ENCODE results near the gene ASCL5. TPM values are rescaled to one million over a fixed set of nuclear protein-coding genes. Genes with fewer than 3 reads are reported as not detected.

The ASCL5 gene
- total and polyA plus RNA-seq, 8 donors: 0.16 to 1.6 (median 1.2) TPM

GRCh38 chr1:201096977-201097856 lies 29.8 kb downstream of the ASCL5 start:
- 79 to 84% methylated on average over 17 of the region's 17 CpGs for WGBS, 2 donors
- FAIRE-seq (no peak), DNase-seq (no peak), ATAC-seq (no peak)
- no peak for TF ChIP-seq CTCF (IDR thresholded peaks at IDR 0.05)
- no peaks in the 10 kb centered on the region for H3K27me3 ChIP-seq
- no peaks in the 10 kb centered on the region for H3K36me3 ChIP-seq
- H3K27ac ChIP-seq: no peak overlapping the region
- no peaks in the 10 kb centered on the region for H3K4me1 ChIP-seq
- intact Hi-C loops (cut with DNase I): no loop called here
- no peaks in the 10 kb centered on the region for H3K9me3 ChIP-seq
- H3K4me3 ChIP-seq: no peak overlapping the region

DNA sequence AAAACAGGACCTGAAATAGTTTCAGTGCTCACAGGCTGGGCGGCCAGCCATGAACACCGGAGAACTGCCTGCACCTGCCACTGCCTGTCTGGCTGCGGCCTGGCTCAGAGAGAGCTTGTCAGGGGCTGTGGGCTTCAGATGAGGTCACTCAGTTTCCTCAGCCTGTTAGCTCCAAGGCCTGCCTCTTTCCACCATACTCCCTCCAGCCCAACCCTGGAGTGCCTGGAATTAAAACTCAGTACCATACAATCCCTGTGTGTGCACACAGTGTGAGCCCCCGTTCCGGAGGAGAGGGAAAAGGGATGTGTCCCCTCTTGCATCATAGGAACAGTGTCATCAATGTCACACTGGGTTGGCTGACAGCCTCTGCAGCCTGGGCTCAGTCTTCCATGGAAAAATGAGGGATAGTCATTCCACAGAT lies 30.9 kb downstream of the ASCL5 start:
- FAIRE-seq (no peak), DNase-seq (peak in 1 of 6 donors; percentile 40), ATAC-seq (no peak)
- H3K4me3 ChIP-seq: no peak overlapping the region
- TF ChIP-seq CTCF (IDR thresholded peaks at IDR 0.05): no peak
- 76 to 78% methylated on average over 5 of the region's 5 CpGs for WGBS, 2 donors
- intact Hi-C loops (cut with DNase I): no loop called here
- H3K27ac ChIP-seq: no peak overlapping the region
- no peaks in the 10 kb centered on the region for H3K36me3 ChIP-seq
- H3K27me3 ChIP-seq: no peaks in the 10 kb centered on the region
- no peaks in the 10 kb centered on the region for H3K4me1 ChIP-seq
- no peaks in the 10 kb centered on the region for H3K9me3 ChIP-seq

GRCh38 chr1:201095581-201095980 lies 31.4 kb downstream of the ASCL5 start:
- no peak for TF ChIP-seq CTCF (IDR thresholded peaks at IDR 0.05)
- ATAC-seq: no peak
- Histone ChIP-seq H3K27ac (no peak overlapping the region), H3K27me3 (no peaks in the 10 kb centered on the region), H3K9me3 (no peaks in the 10 kb centered on the region), H3K4me3 (no peak overlapping the region), H3K4me1 (no peaks in the 10 kb centered on the region), H3K36me3 (no peaks in the 10 kb centered on the region)
- no peak for FAIRE-seq
- peak in 1 of 6 donors; percentile 22 for DNase-seq
- 82 to 83% methylated on average over 2 of the region's 2 CpGs for WGBS, 2 donors
- intact Hi-C loops (cut with DNase I): no loop called here

- H3K27me3 ChIP-seq: no peaks in the 10 kb centered on the region
- FAIRE-seq (no peak), DNase-seq (peak in 1 of 6 donors; percentile 29), ATAC-seq (no peak)
- no peaks in the 10 kb centered on the region for H3K36me3 ChIP-seq
- 61 to 63% methylated on average over 4 of the region's 4 CpGs for WGBS, 2 donors
- TF ChIP-seq CTCF (IDR thresholded peaks at IDR 0.05): no peak
- intact Hi-C loops (cut with DNase I): no loop called here
- H3K4me3 ChIP-seq: no peak overlapping the region
- H3K4me1 ChIP-seq: no peaks in the 10 kb centered on the region
- no peaks in the 10 kb centered on the region for H3K9me3 ChIP-seq
- H3K27ac ChIP-seq: no peak overlapping the region
Measured at GRCh38 chr1:201094832-201095231, 32.2 kb downstream of the ASCL5 start.

GRCh38 chr1:201093962-201094361 lies 33.0 kb downstream of the ASCL5 start:
- H3K4me3 ChIP-seq: no peak overlapping the region
- DNase-seq (peak in 1 of 6 donors; percentile 14), FAIRE-seq (no peak), ATAC-seq (no peak)
- intact Hi-C loops (cut with DNase I): no loop called here
- 72 to 77% methylated on average over 7 of the region's 7 CpGs for WGBS, 2 donors
- H3K4me1 ChIP-seq: no peaks in the 10 kb centered on the region
- H3K27ac ChIP-seq: no peak overlapping the region
- no peaks in the 10 kb centered on the region for H3K27me3 ChIP-seq
- no peaks in the 10 kb centered on the region for H3K36me3 ChIP-seq
- no peaks in the 10 kb centered on the region for H3K9me3 ChIP-seq
- no peak for TF ChIP-seq CTCF (IDR thresholded peaks at IDR 0.05)
